GM18526 (cell line): ENCODE data around the gene MOGAT3.

ENCODE experiments used
- POLR2A ChIP-seq: IDR thresholded peaks from 3 replicates; pipeline ENCODE4 v1.6.1; 2011; ENCODE audit not compliant: insufficient read length; ENCODE audit errors: extremely low read depth

Gene MOGAT3

GRCh38 chr7:101237206-101238067 lies 36.6 kb upstream of the MOGAT3 start, which contains the start of gene CLDN15:
Gene CLDN15, minus strand, starts transcription at chr7:101237802. Its CDS starts 221 bp downstream, at chr7:101237581.
- no peak for TF ChIP-seq POLR2A

GRCh38 chr7:101236292-101236835 lies 35.5 kb upstream of the MOGAT3 start:
- no peak for TF ChIP-seq POLR2A

- TF ChIP-seq POLR2A: no peak
Observed at GRCh38 chr7:101235522-101235921, 34.7 kb upstream of the MOGAT3 start.

- no peak for TF ChIP-seq POLR2A
Observed at GRCh38 chr7:101235050-101235449, 34.2 kb upstream of the MOGAT3 start.

- TF ChIP-seq POLR2A: no peak
Observed at GRCh38 chr7:101234636-101235035, 33.8 kb upstream of the MOGAT3 start.

- TF ChIP-seq POLR2A: no peak
Observed at GRCh38 chr7:101233907-101234547, 33.2 kb upstream of the MOGAT3 start.

- no peak for TF ChIP-seq POLR2A
Observed at GRCh38 chr7:101232141-101232850, 31.5 kb upstream of the MOGAT3 start.

GRCh38 chr7:101231644-101232043 lies 30.8 kb upstream of the MOGAT3 start:
- no peak for TF ChIP-seq POLR2A

GRCh38 chr7:101226721-101227120 lies 25.9 kb upstream of the MOGAT3 start:
- TF ChIP-seq POLR2A: no peak

GRCh38 chr7:101225650-101226049 lies 24.8 kb upstream of the MOGAT3 start:
- TF ChIP-seq POLR2A: no peak

- no peak for TF ChIP-seq POLR2A
Observed at GRCh38 chr7:101223528-101223927, 22.7 kb upstream of the MOGAT3 start.

- no peak for TF ChIP-seq POLR2A
Observed at GRCh38 chr7:101222275-101222830, 21.5 kb upstream of the MOGAT3 start.

GRCh38 chr7:101220295-101220694 lies 19.5 kb upstream of the MOGAT3 start:
- TF ChIP-seq POLR2A: no peak

- no peak for TF ChIP-seq POLR2A
Observed at GRCh38 chr7:101218236-101219125, 17.6 kb upstream of the MOGAT3 start.
